Suprapubic skin (tissue), 4 donors: ENCODE results near the gene NR6A1. TPM values are rescaled to one million over a fixed set of nuclear protein-coding genes. Genes with fewer than 3 reads are reported as not detected.

ENCODE experiments used
- DNase-seq, 2 donors: peaks; one replicate each; pipeline ENCODE4 v3.0.0-alpha.2; 2019; ENCODE audit warnings: low spot score in 2 of 2
- H3K27ac ChIP-seq: fragments of 200-600 bp; sonication (generic); one replicate; pipeline ENCODE4 v1.5.1; 2019
- H3K27me3 ChIP-seq: fragments of 200-600 bp; sonication (generic); one replicate; pipeline ENCODE4 v1.5.1; 2019
- H3K36me3 ChIP-seq: fragments of 200-600 bp; sonication (generic); one replicate; pipeline ENCODE4 v1.5.1; 2019
- H3K4me1 ChIP-seq: fragments of 200-600 bp; sonication (generic); one replicate; pipeline ENCODE4 v1.5.1; 2019
- H3K4me3 ChIP-seq: fragments of 200-600 bp; sonication (generic); one replicate; pipeline ENCODE4 v1.5.1; 2019; ENCODE audit warnings: mild to moderate bottlenecking
- H3K9me3 ChIP-seq: fragments of 200-600 bp; sonication (generic); one replicate; pipeline ENCODE4 v1.5.1; 2019
- CTCF ChIP-seq, 2 donors: fragments of 200-600 bp in 1 of 2; fragments of 450-650 bp in 1 of 2; sonication (generic) in 1 of 2; IDR thresholded peaks; one replicate each; pipeline ENCODE4 v1.5.1; 2016 to 2019; ENCODE audit warnings: antibody characterized with exemption in 2 of 2, mild to moderate bottlenecking in 1 of 2, moderate library complexity in 1 of 2
- EP300 ChIP-seq: sonication (generic); formaldehyde crosslinking; IDR thresholded peaks from one replicate; pipeline ENCODE4 v1.6.1; 2017; ENCODE audit warnings: antibody characterized with exemption
- POLR2A ChIP-seq, 2 donors: fragments of 450-650 bp; IDR thresholded peaks; one replicate each; pipeline ENCODE4 v1.6.1; 2017; ENCODE audit warnings: antibody characterized with exemption in 2 of 2, mild to moderate bottlenecking in 2 of 2, moderate library complexity in 2 of 2
- POLR2AphosphoS5 ChIP-seq, 3 donors: sonication (generic); formaldehyde crosslinking; IDR thresholded peaks; one replicate each; pipeline ENCODE4 v1.6.1; 2017; ENCODE audit warnings: antibody characterized with exemption in 3 of 3
- whole genome bisulfite sequencing: methylation state at CpG from one replicate; pipeline ENCODE4 v1.1.5; 2018; 5-methylcytosine and 5-hydroxymethylcytosine counted together
- total RNA-seq, 4 donors: library from RNA; depleted of rRNA; stranded (reverse); fragments of >200 nt; gene quantifications; one replicate each; pipeline ENCODE4 v1.1.0, GENCODE V29; 2016

NR6A1 gene
- total RNA-seq, 4 donors from 2014 or later = 6.5 to 10.1 (median 6.8) TPM

- Histone ChIP-seq H3K36me3 (no peaks in the 10 kb centered on the region), H3K27ac (no peak overlapping the region), H3K4me1 (no peaks in the 10 kb centered on the region), H3K27me3 (peaks cover 45% of the 10 kb centered on the region), H3K9me3 (no peaks in the 10 kb centered on the region), H3K4me3 (no peak overlapping the region)
- WGBS = 90% methylated on average over 3 of the region's 3 CpGs
- no peak for DNase-seq
- TF ChIP-seq POLR2A (IDR thresholded peaks at IDR 0.05) (no peak), CTCF (IDR thresholded peaks at IDR 0.05) (no peak), EP300 (no peak), POLR2AphosphoS5 (IDR thresholded peaks at IDR 0.05) (no peak)
Measured at GRCh38 chr9:124761710-124762109, 9.4 kb downstream of the NR6A1 start.

GRCh38 chr9:124761196-124761595 lies 9.9 kb downstream of the NR6A1 start:
- 65% methylated on average over 2 of the region's 2 CpGs for WGBS
- H3K4me1 ChIP-seq = no peaks in the 10 kb centered on the region
- DNase-seq = no peak
- no peak overlapping the region for H3K27ac ChIP-seq
- peaks cover 45% of the 10 kb centered on the region for H3K27me3 ChIP-seq
- TF ChIP-seq POLR2AphosphoS5 (IDR thresholded peaks at IDR 0.05) (no peak), EP300 (no peak), POLR2A (IDR thresholded peaks at IDR 0.05) (no peak), CTCF (IDR thresholded peaks at IDR 0.05) (no peak)
- H3K36me3 ChIP-seq = no peaks in the 10 kb centered on the region
- H3K9me3 ChIP-seq = no peaks in the 10 kb centered on the region
- H3K4me3 ChIP-seq = no peak overlapping the region

- Histone ChIP-seq H3K36me3 (no peaks in the 10 kb centered on the region), H3K9me3 (no peaks in the 10 kb centered on the region), H3K4me3 (no peak overlapping the region), H3K27ac (no peak overlapping the region), H3K4me1 (no peaks in the 10 kb centered on the region), H3K27me3 (peaks cover 47% of the 10 kb centered on the region)
- 92% methylated on average over 2 of the region's 2 CpGs for WGBS
- no peak for DNase-seq
- no peak for TF ChIP-seq CTCF (IDR thresholded peaks at IDR 0.05)
- TF ChIP-seq POLR2AphosphoS5 (IDR thresholded peaks at IDR 0.05) = no peak
- no peak for TF ChIP-seq POLR2A (IDR thresholded peaks at IDR 0.05)
- TF ChIP-seq EP300 = no peak
Measured at GRCh38 chr9:124760719-124761118, 10.4 kb downstream of the NR6A1 start.

- peaks cover 51% of the 10 kb centered on the region for H3K27me3 ChIP-seq
- no peak overlapping the region for H3K27ac ChIP-seq
Measured at GRCh38 chr9:124759327-124759726, 11.8 kb downstream of the NR6A1 start.

GRCh38 chr9:124758691-124759090 lies 12.4 kb downstream of the NR6A1 start:
- TF ChIP-seq POLR2A (IDR thresholded peaks at IDR 0.05) = no peak
- no peak for TF ChIP-seq CTCF (IDR thresholded peaks at IDR 0.05)
- Histone ChIP-seq H3K4me3 (no peak overlapping the region), H3K27ac (no peak overlapping the region), H3K36me3 (no peaks in the 10 kb centered on the region), H3K9me3 (no peaks in the 10 kb centered on the region), H3K4me1 (no peaks in the 10 kb centered on the region), H3K27me3 (peaks cover 55% of the 10 kb centered on the region)
- DNase-seq = no peak

More at GRCh38 chr9:124759327-124759726, 11.8 kb downstream of the NR6A1 start:
- no peak for DNase-seq
- Histone ChIP-seq H3K9me3 (no peaks in the 10 kb centered on the region), H3K4me1 (no peaks in the 10 kb centered on the region), H3K4me3 (no peak overlapping the region), H3K36me3 (no peaks in the 10 kb centered on the region)
- 94% methylated on average over 2 of the region's 2 CpGs for WGBS
- no peak for TF ChIP-seq CTCF (IDR thresholded peaks at IDR 0.05)
- no peak for TF ChIP-seq POLR2A (IDR thresholded peaks at IDR 0.05)
- TF ChIP-seq EP300 = no peak
- no peak for TF ChIP-seq POLR2AphosphoS5 (IDR thresholded peaks at IDR 0.05)
